K562 (cell line): Measurements from ENCODE around the gene RGS7.

ENCODE experiments used
- CAMTA2 ChIP-seq: fragments of 250-450 bp; sonication (Bioruptor Pico); conservative IDR thresholded peaks from 2 replicates; pipeline ENCODE4 v1.5.1; 2022
- CREBBP ChIP-seq: IDR thresholded peaks from one replicate; pipeline ENCODE4 v1.6.1; 2012; ENCODE audit warnings: low read depth, mild to moderate bottlenecking, control low read depth, inconsistent platforms, low read length
- CTCF ChIP-seq, 3 experiments: IDR thresholded peaks in 2 of 3; conservative IDR thresholded peaks in 1 of 3; 2 replicates each; pipeline ENCODE4 v1.5.1; 2011 to 2012; ENCODE audit warnings: low read length in 3 of 3, mild to moderate bottlenecking in 3 of 3, control low read depth in 2 of 3, improper control_type of control experiment in 1 of 3, inconsistent platforms in 1 of 3, low read depth in 1 of 3, mixed read lengths in 1 of 3, moderate library complexity in 1 of 3; ENCODE audit not compliant: insufficient read depth in 2 of 3
- EZH2 ChIP-seq: IDR thresholded peaks from 2 replicates; pipeline ENCODE4 v1.6.1; 2012; ENCODE audit warnings: low read depth, mild to moderate bottlenecking, inconsistent platforms, low read length, borderline replicate concordance
- MECOM ChIP-seq: fragments of 250-450 bp; sonication (Bioruptor Pico); IDR thresholded peaks from 2 replicates; pipeline ENCODE4 v1.8.0; 2022; ENCODE audit warnings: inconsistent platforms
- NFIC ChIP-seq: fragments of 450-650 bp; IDR thresholded peaks from 2 replicates; pipeline ENCODE4 v1.6.1; 2017; ENCODE audit warnings: mild to moderate bottlenecking, inconsistent platforms
- RBM15 ChIP-seq: fragments of 200-400 bp; formaldehyde crosslinking; IDR thresholded peaks from 2 replicates; pipeline ENCODE4 v1.6.1; 2018; ENCODE audit warnings: mild to moderate bottlenecking, low read length, moderate library complexity; ENCODE audit not compliant: insufficient read depth
- ZBTB7A ChIP-seq: IDR thresholded peaks from 2 replicates; pipeline ENCODE4 v1.6.1; 2011; ENCODE audit warnings: low read depth, mild to moderate bottlenecking, low read length, moderate library complexity, borderline replicate concordance; ENCODE audit not compliant: control insufficient read depth
- ZNF766 ChIP-seq: fragments of 200-800 bp; sonication (Bioruptor generic); conservative IDR thresholded peaks from 2 replicates; pipeline ENCODE4 v1.6.1; 2016; ENCODE audit warnings: missing genetic modification characterization, missing compliant biosample characterization
- TF ChIP-seq, protein P1 (sequence below): fragments of 150-350 bp; IDR thresholded peaks from 2 replicates; pipeline ENCODE4 v1.6.1; 2014; ENCODE audit warnings: low read depth, mild to moderate bottlenecking, low read length, borderline replicate concordance

- no peak for TF ChIP-seq EZH2
- no peak for TF ChIP-seq NFIC
- TF ChIP-seq, protein P1, sequence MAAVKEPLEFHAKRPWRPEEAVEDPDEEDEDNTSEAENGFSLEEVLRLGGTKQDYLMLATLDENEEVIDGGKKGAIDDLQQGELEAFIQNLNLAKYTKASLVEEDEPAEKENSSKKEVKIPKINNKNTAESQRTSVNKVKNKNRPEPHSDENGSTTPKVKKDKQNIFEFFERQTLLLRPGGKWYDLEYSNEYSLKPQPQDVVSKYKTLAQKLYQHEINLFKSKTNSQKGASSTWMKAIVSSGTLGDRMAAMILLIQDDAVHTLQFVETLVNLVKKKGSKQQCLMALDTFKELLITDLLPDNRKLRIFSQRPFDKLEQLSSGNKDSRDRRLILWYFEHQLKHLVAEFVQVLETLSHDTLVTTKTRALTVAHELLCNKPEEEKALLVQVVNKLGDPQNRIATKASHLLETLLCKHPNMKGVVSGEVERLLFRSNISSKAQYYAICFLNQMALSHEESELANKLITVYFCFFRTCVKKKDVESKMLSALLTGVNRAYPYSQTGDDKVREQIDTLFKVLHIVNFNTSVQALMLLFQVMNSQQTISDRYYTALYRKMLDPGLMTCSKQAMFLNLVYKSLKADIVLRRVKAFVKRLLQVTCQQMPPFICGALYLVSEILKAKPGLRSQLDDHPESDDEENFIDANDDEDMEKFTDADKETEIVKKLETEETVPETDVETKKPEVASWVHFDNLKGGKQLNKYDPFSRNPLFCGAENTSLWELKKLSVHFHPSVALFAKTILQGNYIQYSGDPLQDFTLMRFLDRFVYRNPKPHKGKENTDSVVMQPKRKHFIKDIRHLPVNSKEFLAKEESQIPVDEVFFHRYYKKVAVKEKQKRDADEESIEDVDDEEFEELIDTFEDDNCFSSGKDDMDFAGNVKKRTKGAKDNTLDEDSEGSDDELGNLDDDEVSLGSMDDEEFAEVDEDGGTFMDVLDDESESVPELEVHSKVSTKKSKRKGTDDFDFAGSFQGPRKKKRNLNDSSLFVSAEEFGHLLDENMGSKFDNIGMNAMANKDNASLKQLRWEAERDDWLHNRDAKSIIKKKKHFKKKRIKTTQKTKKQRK, result no peak
- no peak for TF ChIP-seq MECOM
- no peak for TF ChIP-seq CAMTA2 (CRISPR knock-in tag)
- TF ChIP-seq ZBTB7A, result no peak
- TF ChIP-seq CTCF (IDR thresholded peaks at IDR 0.05 in 2 of 3, conservative IDR thresholded peaks at IDR 0.05 in 1 of 3; ENCODE audit: insufficient read depth in 2 of 3, low read depth in 1 of 3, low read length in 3 of 3), result no peak
- TF ChIP-seq ZNF766 (CRISPR knock-in tag), result no peak
- TF ChIP-seq RBM15, result no peak
- TF ChIP-seq CREBBP, result no peak
Measured at GRCh38 chr1:240993004-240993403, 364.0 kb downstream of the RGS7 start.
